Adrenal gland (tissue), 5 donors: ENCODE measurements around the gene CSTPP1.

ENCODE experiments used
- CTCF ChIP-seq, 6 experiments: fragments of 450-650 bp in 4 of 6; fragments of 200-600 bp in 2 of 6; sonication (generic) in 1 of 6; IDR thresholded peaks; 1 replicate in 5 of 6; 2 replicates in 1 of 6; pipeline versions ENCODE4 v1.5.1 to v1.8.0; 2016 to 2021; ENCODE audit warnings: antibody characterized with exemption in 6 of 6, mild to moderate bottlenecking in 2 of 6, moderate library complexity in 1 of 6
- POLR2A ChIP-seq, 2 donors: fragments of 450-650 bp; IDR thresholded peaks; one replicate each; pipeline ENCODE4 v1.6.1; 2017; ENCODE audit warnings: antibody characterized with exemption in 2 of 2, mild to moderate bottlenecking in 2 of 2, moderate library complexity in 1 of 2
- donor health status: DM: no; HTN: no; CAD: no.

- no peak for TF ChIP-seq CTCF (IDR thresholded peaks at IDR 0.05)
- no peak for TF ChIP-seq POLR2A (IDR thresholded peaks at IDR 0.05)
Observed at GRCh38 chr11:47189100-47189834, 252.7 kb downstream of the CSTPP1 start.
